Measurements from ENCODE around the gene PCNX4. TPM values are rescaled to one million over a fixed set of nuclear protein-coding genes. Genes with fewer than 3 reads are reported as not detected.

The PCNX4 gene
- total RNA-seq, 2 donors from 2014 or later: 42.1 to 47.2 TPM

DNA sequence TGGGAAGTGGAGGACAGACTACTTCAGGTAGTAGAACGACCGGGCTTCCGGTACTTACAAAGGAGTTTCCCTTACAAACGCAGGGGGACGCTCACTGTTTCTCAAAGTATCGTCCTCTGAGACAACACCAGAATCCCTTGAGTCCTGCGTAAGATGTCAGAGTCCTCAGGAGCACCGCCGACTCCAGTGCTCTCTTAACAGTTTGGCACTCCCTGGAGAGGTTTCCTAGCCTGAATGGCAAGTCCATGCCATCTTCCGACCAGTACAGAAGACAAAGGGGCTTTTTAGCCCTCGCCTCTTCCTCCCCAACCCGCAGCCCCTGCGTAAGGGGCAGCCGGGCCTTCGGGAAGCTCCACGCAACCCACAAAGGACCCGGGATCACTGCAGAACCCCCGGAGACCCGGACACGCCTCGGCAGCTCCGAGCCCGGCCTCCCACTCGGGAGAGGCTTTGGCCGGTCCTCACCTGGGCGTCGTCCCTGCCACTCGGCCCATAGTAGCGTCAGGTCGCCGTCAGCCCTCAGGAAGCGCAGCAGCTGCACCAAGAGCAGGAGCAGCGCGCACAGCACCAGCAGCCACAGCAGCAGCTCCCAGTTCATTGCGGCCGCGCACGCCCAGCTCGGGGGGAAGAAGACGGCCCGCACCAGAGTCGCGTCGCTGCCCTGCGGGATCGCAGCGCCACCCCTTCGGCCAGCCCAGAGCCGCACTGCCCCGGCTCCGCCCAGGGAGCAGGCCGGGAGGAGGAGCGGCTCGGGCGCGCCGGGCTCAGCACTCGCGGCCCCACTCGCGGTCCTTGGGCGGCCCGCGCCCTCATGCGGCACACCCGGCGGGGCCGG lies 73.2 kb downstream of the PCNX4 start, which contains the start of gene DHRS7:
TSS of gene DHRS7 (minus strand) at position 687 of the 835 bp plus-strand sequence. CDS start at position 598, 89 bp downstream.
- intact Hi-C loops (cut with DNase I): loop anchor here in 1 of 2 donors (5.0 kb wide), 1 partner anchor 73 kb away; the partner anchor contains the start of gene PCNX4
- DNase-seq (ENCODE audit: low spot score): peak; percentile 96

DNA sequence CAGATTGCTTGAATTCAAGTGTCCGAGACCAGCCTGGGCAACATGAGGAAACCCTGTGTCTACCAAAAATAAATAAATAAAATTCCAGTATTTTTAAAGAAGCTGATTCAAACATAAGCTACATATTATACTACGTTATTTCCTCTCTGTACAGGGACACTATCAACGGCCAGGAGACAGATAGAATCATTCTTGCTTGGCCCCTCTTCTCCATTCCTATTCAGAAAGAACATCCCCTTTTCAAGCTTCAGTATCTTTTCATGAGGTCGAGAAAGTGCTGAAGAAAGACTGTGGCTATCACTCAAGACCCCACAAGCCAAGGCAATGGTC lies 73.8 kb downstream of the PCNX4 start:
- intact Hi-C loops (cut with DNase I): no loop called here
- no peak for DNase-seq (ENCODE audit: low spot score)

- intact Hi-C loops (cut with DNase I): no loop called here
- no peak for DNase-seq (ENCODE audit: low spot score)
These were observed 74.4 kb downstream of the PCNX4 start for GRCh38 chr14:60166142-60166541.

- intact Hi-C loops (cut with DNase I): no loop called here
- DNase-seq (ENCODE audit: low spot score): no peak
These were observed 78.0 kb downstream of the PCNX4 start for GRCh38 chr14:60169722-60170121.

GRCh38 chr14:60170948-60171347 lies 79.2 kb downstream of the PCNX4 start:
- intact Hi-C loops (cut with DNase I): no loop called here
- DNase-seq (ENCODE audit: low spot score): no peak

DNA sequence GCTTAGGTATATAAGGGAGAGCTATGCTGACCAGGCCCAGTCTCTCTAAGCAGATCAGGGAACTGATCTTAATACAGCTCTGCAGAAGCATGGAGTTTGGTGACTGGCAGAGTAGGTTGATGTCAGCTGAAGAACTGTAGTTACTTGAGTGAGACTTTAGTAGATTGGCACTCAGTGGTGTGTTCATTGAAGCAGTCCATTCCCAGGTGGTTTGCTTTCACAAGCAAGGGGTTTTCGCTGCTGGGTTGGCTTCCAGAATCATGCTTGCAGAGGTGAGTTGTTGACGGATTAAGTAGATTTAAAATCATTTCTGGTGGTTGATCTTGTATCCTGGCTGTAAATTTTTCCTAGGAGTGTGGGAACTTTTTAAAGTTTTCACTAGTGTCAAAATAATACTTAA lies 80.0 kb downstream of the PCNX4 start:
- no peak for DNase-seq (ENCODE audit: low spot score)
- intact Hi-C loops (cut with DNase I): no loop called here

- intact Hi-C loops (cut with DNase I): no loop called here
- no peak for DNase-seq (ENCODE audit: low spot score)
These were observed 82.9 kb downstream of the PCNX4 start for GRCh38 chr14:60174352-60175254.

- intact Hi-C loops (cut with DNase I): no loop called here
These were observed 83.7 kb downstream of the PCNX4 start for GRCh38 chr14:60175255-60175902.

GRCh38 chr14:60178164-60178563 lies 86.4 kb downstream of the PCNX4 start:
- DNase-seq (ENCODE audit: low spot score): no peak
- intact Hi-C loops (cut with DNase I): no loop called here

More at GRCh38 chr14:60175255-60175902, 83.7 kb downstream of the PCNX4 start:
- no peak for DNase-seq (ENCODE audit: low spot score)

- intact Hi-C loops (cut with DNase I): no loop called here
- no peak for DNase-seq (ENCODE audit: low spot score)
These were observed 87.1 kb downstream of the PCNX4 start for GRCh38 chr14:60178820-60179219.

DNA sequence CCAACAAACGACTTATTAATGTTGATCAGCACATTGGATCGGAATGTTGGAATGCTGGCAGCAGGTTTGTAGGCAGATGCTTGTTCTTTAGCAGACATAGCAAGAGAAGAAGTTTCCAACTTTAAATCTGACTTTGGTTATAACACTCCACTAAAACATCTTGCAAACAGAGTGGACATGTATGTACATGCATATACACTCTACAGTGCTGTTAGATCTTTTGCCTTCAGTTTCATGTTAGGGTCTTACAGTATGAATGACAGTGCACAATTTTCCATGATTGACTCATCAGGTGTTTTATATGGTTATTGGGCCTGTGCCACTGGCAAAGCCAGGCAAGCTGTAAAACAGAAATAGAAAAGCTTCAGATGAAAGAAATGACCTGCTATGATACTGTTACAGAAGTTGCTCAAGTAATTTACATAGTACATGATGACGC lies 87.7 kb downstream of the PCNX4 start:
- intact Hi-C loops (cut with DNase I): no loop called here
- DNase-seq (ENCODE audit: low spot score): no peak

DNA sequence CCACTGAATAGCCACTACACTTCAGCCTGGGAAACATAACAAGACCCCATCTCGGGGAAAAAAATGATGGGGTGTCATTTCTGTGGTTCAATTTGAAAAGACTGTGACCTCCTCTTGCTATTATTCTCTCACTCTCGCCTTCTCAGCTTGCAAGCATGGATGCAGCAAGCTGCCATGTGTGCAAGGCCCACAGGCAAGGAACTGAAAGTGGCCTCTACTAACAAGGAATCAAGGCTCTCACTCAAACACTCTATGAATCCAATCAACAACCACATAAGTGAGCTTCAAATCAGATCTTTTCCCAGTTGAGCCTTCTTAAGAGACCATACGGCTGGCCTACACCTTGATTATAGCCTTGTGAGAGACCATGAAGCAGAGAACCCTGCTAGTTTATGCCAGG lies 91.4 kb downstream of the PCNX4 start:
- DNase-seq (ENCODE audit: low spot score): no peak
- intact Hi-C loops (cut with DNase I): loop anchor here (5.0 to 10.0 kb wide), 2 partner anchors 116 to 118 kb away; no protein-coding TSS in a partner anchor

DNA sequence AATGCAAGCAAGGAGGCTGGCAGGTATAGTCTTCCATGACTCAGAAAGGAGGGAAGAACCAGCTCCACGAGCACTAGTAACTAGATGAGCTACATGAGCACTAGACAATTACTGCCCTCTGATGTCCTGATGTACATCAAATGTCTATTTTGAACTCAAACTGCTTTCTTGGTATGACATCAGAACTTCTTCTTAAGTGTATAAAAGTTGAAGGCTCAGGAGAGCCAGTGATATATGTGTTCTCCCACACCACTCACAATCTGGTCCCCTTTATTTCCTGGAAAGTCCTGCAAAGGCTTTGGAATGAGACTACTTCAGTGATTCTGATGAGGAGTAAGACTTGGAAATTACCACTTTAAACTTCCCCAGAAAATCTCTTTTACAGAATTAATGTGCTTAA lies 92.0 kb downstream of the PCNX4 start:
- DNase-seq (ENCODE audit: low spot score): no peak
- intact Hi-C loops (cut with DNase I): loop anchor here (5.0 to 10.0 kb wide), 2 partner anchors 116 to 119 kb away; no protein-coding TSS in a partner anchor

GRCh38 chr14:60184146-60184904 lies 92.6 kb downstream of the PCNX4 start:
- DNase-seq (ENCODE audit: low spot score): no peak
- intact Hi-C loops (cut with DNase I): loop anchor here (5.0 to 10.0 kb wide), 2 partner anchors 117 to 120 kb away; no protein-coding TSS in a partner anchor

DNA sequence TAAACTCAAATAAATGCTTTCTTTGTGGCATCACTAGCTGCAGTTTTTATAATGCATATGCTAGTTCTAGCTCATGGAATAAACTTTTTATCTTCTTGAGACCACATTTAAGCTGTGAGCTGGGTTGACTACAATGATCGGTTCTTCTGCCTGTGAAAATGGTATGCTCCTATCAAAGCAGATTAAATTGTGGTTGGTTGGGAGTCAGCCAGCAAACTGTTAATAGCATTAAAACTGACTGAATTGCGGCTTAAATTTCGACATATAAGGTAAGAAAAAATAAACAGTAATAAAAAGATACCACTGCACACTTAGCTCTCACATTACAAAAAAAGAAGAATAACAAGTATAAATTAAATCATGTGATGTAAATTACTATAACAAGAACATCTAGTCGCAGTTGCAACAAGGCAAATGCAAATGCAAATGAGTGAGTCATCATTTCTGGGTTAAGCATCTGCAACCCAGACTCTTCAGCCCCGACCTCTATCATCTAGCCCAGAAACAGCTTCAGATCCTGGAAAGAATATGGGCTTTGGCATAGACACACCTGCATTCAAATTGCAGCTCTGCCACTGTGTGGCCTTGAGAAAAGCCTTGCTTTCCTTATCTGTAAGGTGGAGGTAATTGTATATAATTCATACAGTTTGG lies 93.3 kb downstream of the PCNX4 start:
- intact Hi-C loops (cut with DNase I): loop anchor here (5.0 to 10.0 kb wide), 3 partner anchors 118 to 218 kb away; no protein-coding TSS in a partner anchor
- DNase-seq (ENCODE audit: low spot score): no peak

DNA sequence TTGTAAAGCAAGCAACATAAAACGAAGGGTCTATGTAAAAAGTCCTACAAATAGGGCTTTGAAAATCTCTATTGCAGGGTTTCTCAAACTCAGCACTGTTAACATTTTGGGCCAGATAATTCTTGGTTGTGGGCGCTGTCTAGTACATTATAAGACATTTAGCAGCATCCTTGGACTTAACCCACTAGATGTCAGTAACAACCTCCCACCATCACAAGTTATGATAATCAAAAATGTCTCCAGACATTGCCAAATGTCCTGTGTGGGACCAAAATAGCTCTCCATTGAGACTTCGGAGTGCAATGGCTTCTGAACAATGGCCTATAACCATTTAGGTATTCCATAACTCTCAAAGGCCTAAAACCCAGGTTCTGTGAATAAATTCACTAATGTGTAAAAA lies 96.4 kb downstream of the PCNX4 start:
- intact Hi-C loops (cut with DNase I): loop anchor here (5.0 to 10.0 kb wide), 2 partner anchors 123 to 221 kb away; no protein-coding TSS in a partner anchor

DNA sequence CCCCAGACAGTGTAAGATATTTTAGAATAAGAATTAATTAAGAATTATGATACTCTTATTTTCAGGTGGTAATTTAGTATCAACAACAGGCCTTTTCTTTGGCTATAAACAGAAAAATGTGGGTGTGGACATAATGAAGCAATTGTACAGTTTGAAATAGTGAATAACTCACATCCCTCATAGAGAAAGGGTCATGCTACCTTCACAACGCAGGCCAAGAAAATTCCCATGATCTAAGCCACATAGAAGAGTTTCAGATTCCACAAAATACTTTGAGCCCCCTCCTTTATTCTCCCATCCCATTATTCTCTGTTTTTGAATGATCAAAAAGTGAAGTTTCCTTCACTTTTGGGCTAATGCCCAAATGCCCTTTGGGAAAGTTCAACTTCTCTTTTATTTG lies 97.0 kb downstream of the PCNX4 start:
- intact Hi-C loops (cut with DNase I): loop anchor here (5.0 to 10.0 kb wide), 2 partner anchors 124 to 221 kb away; no protein-coding TSS in a partner anchor
- no peak for DNase-seq (ENCODE audit: low spot score)

More for the DNA sequence above, 96.4 kb downstream of the PCNX4 start:
- DNase-seq (ENCODE audit: low spot score): no peak
